HG03571 (cell line): ENCODE data around the gene SORCS2.

ENCODE experiments used
- ATAC-seq: cut with Tn5 transposase; IDR thresholded peaks from one replicate; pipeline ENCODE4 v1.9.1; 2021; ENCODE audit not compliant: unreplicated experiment

Gene SORCS2

DNA sequence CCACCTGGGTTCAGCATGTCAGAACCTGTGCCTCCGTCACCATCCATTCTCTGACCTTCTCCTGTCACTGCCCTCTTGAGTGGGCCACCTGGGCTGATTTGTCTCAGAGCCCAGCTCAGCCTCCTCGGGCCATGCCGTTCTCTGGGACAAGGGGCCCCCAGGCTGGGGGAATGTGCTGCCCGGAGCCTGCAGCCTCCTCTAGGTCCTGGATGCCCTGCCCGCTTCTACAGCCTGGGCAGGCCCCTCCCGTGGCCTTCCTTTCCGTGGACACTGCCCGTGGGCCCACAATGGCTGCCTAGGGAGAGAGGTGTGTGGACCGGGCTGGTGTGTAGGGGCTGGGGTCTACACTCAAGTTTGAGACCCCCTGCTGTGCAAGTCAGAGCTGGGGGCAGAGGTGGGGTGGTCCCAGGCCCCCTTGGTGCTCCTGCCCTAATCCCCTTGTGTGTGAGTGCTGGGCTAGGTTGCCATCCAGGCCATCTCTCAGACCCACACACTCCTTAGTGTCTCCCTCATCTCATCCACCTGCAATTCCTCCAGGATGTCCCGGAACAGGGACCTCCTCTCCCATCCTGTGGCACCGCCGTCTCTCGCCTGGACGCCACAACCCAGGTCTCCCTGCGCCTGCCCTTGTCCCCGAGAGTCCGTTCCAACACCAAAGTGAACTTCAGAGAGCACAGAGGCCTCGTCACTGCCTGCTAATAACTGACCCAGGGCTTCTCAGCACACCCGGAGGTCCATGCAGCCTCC, 230.0 kb downstream of the SORCS2 start:
- no peak for ATAC-seq

DNA sequence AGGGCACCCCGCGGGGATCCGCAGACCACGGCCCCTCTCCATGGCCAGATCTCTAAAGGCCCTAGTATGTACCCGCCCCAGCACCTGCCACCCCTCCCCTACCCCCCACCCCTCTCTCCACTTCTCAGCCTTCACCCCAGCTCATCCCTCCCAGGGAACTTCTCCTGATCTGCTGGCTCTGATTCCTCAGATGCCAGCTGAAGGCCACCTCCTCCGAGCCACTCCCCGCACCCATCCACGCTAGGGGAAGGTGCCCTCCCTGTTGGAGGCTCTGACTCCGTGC, 230.5 kb downstream of the SORCS2 start:
- no peak for ATAC-seq

DNA sequence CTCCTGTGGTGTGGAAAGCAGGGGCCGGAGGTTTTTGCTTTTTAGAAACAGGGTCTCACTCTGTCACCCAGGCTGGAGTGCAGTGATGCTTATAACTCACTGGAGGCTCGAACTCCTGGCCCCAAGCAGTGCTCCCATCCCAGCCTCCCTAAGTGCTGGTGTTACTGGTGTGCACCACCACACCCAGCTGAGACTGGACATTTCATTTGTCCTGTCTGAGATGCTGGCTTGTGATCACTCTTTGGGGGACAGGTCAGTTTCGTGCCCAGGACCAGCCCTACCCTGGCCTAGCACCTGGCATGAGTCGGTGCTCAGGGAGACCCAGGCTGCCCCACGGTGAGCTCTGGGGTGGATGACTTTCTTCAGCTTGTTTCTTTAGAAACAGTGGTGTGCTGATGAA, 231.1 kb downstream of the SORCS2 start:
- no peak for ATAC-seq

DNA sequence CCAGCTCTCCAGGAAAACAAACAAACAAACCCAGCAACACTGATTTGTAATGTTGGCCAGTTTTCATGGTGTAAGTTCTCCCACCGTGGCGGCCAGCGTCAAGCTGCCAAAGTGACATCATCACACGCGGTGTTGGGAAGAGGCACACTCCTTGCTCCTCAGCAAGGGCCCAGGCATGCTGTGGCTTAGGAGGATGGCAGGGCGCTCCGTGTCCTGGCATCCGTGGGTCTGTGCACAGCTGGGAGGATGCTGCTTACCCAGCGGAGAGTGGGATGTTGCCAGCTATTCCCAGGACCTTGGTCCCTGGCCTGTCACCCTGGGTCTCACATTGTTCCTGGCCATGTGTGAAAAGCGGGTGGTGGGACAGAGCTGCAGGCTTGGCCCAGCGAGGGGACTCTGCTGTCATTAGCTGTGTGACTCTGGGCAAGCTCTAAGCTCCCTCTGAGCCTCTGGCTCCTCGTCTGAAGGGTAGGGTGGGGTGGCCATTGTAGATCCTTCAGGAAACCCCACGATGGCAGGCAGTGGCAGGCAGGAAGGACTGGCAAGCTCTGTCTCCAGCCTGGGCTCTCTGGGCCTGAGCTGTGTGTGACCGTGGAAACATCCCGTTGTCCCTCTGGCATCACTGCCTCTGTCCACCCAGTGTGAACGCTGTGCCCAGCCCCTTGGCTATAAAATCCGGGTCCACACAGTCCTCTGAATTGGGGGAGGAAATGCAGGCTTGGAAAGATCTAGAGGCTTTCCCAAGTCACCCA, 231.6 kb downstream of the SORCS2 start:
- no peak for ATAC-seq

DNA sequence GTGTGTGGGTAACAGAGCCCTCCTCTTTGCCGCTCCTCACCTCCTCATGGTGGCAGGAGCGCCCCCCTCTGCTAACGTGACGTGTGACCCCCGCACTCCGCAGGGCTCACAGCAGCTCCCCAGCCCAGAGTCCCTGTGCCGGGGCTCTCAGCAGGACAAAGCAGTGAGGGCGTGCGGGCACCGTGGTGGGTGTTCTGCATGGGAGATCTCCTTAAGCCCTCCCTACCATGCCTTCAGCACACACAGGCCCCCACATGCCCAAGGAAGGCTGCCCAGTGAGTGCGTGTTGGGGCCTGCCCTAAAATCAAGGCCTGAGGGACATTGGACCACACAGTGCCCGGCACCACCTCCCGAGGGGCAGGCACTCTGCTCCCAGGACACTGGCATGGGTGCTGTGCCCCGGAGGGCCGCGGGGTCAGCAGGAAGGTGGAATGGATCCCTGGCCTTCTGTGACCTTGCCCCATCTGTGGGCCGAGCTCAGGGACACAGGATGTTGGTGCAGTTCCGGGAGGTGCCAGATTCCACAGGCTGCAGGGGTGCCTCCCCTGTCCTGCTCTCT, 232.3 kb downstream of the SORCS2 start:
- ATAC-seq, result no peak

DNA sequence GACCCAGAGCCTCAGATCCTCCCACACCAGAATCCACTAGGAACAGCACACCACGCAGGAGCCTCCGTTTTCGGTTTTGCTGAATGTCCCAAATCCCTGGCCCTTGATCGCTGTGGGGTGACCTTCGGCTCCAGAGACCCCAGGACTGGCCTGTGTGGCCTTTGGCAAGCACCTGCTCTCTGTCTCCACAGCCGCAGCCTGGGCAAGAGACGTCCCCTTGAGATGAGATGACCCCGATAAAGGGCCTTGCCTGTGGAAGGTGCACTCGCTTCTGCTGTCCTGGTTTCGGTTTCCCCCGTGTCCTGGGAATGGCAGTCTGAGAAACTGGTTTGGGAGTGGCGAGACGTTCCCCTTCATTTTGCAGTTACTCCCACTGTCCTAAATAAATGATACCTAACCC, 232.8 kb downstream of the SORCS2 start:
- ATAC-seq, result no peak

DNA sequence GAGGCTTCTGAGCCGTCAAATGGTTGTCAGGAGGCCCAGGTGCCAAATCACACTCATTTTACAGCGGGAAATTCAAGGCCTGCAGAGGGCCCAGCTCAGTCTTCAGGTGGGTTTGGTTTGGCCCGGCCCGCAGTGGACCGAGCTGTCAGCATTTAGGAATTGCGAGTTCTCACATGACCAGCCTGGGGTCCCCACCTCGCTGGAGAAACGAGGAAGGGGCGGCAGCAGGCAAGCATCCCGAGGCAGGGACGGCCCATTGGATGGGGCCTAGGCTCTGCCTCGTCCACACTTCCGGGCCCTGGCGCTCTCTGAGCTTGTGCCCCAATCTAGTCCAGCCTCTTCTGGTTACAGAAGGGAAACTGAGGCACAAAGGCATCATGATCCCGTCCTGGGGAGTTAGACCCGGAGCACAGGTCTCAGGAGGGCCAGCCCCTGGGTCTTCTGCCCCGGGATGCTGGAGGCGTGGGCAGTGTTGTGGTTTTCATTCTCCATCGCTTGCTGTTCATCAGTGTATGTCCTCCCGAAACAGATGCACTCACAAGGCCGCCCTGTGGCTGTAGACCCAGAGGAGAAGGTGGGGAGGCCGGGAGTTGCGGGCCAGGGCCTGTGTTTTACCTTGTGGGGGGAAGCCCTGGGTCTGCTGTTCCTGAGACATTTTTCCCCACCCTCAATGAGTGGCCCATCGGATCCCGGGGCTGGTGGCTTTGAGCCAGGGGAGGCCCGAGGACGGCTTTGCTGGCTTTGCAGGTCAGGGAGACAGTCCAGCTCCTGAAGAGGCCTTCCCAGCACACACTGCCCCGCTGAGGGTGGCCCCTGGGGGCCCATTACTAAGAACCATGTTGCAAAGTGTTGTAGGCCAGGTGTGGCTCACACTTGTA, 233.5 kb downstream of the SORCS2 start:
- no peak for ATAC-seq

DNA sequence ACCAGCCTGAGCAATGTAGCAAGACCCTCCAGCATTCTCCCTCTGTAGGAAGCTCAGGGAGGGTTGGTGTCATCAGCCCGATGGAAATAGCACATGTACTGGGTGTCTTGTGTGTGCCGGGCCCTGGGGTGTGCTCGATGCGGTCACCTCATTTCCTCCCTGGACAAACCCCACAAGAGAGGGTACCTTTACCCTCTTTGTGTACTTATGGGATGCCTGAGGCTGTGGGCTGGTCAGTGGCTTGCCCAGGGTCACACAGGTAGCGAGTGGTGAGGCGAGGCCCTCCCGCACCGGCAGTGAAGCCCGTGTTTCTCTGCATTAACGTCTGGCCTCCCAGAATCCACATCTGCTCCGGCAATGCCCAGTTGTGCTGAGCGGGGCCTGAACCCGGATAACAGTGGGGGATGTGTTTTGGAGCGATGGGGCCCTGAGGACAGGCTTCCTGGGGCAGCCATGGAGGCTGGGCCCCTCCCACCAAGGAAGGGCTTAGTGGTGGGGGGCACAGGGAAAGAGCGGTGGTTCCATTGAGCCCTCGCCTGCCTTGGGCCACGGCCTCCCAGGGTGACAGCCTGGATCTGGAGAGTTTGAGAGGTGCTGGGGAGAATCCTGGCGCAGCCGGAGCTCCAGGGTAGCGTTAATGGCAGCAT, 234.3 kb downstream of the SORCS2 start:
- ATAC-seq, result no peak

DNA sequence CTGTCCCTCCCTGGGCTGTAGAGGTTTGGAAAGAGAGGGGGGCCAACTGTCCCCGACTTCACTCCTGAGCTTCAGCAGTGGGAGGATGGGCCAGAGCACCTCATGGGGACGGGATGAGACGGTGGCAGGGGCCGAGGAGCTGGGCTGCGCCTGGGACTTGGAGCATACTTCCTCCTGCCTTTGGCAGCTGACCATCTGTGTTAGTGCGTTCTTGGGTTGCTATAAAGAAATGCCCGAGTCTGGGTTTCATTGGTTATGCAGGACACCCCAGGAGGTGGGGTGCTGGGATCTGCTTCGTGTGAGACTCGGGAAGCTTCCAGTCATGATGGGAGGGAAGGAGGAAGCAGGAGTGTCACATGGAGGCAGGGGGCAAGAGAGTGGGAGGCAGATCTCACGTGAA, 235.0 kb downstream of the SORCS2 start:
- ATAC-seq, result no peak

DNA sequence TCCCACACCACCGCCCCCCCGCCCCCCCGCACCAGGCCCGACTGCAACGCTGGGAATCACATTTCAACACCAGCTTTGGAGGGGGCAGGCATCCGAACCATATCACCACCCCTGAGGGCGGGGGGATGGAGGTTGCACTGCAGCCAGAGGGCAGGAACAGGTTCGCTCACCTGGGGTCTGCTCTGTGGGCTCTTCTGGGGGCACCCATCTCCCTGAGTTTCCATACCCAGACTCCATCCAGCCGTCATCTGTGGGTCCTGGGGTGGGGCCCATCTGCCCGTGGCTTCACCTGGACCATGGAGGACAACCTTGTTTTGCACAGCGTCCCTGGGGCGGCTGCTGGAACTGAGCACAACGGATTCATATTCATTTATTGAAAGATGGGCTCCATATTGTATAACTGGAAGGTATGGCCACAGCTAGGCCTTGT, 235.5 kb downstream of the SORCS2 start:
- ATAC-seq, result no peak

DNA sequence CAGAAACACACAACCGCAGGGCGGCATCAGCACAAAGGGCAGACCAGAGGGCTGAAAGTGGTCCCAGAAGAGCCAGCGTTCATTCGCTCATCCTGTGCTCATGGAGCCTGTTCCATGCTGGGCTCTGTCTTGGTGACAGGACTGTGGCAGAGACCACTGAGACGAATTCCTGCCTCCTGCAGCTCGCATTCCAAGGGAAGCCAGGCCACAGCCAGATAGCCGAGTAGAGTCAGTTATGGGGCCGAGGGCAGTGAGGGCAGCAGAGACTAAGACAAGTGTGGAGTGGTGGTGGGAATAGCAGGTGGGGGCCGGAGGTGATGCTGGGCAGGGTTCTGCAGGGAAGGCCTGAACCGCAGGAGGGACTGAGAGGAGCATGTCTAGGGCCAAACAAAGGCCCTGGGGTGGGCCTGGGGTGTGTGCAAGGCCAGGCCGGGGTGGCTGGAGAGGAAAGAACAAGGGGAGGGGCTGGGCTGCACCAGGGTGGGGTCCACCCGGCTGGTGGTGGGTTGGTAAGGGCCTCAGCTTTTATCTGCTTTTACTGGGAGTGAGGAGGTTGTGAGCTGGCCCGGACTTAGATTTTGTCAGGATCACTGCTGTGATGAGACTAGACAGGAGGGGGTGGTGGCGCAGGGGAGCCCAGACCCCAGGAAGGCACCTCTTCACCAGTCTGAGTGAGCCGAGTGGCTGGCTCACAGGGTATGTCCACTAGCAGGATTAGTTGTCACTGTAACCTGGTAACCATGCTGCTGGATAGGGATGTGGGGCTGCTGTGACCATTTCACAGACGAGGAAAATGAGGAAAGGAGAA, 236.1 kb downstream of the SORCS2 start:
- no peak for ATAC-seq

DNA sequence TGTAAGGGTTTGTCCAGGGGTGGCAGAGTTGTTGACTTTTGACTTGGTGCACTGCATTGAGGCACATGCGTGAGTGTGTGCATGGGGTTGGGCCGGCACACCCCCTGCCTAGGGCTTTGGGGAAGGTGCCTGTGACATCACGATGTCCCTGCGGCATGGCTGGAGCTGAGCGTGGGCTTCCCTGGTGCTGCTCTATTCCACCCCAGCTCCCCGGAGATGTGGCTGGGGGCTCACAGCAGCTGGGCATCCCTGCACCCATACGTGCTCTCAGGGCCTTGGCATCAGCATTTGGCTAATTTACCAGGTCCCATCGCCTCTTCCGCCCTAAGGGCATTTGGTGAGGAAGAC, 236.7 kb downstream of the SORCS2 start:
- ATAC-seq, result no peak

DNA sequence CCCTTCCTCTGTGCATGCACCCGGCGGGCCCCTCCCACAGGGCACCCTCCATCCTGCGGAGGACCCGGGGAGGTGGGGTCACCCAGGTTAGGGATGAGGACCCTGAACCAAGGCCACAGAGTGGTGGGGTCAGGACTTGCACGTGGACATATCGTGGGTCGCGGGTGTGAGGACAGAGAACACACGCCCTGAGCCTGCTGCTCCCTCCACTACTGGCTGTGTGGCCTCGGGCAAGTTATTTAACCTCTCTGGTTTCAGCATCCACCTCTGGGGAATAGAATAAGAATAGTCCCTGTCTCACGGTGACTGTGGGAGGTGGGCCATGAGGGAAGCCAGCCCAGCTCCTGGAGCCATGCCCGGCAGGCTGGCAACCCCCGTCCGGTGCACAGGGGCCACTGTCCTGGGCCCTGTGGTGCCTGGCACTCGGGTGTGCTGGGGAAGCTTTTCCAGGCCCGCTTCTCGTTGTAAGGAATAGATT, 237.3 kb downstream of the SORCS2 start:
- ATAC-seq, result no peak

DNA sequence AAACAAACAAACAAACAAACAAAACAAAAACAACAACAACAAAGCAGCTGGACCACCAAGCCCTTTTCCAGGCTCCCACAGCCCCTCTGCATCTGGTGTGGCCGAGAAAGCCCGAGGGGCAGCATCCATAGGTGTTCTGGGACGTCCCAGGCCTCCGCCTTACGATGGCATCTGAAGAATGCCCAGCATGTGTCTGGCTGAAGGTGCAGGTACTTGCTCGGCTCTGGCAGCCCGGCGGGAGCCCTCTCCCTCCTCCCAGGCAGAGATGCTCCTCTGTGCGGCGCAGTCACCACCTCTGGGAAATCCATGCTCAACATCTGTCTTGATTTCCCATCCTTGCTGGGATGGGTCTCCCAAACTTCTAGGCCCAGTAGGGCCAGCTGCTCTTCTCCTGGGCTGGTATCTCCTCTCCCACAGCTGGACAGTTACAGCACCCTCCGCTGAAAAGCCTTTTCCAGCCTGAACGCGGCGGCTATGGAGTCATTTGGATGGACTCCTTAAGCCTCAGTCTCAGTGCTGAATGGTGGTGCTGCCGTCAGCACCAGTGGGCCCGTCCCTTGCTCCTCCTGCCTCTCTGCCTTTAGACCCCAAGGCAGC, 238.1 kb downstream of the SORCS2 start:
- no peak for ATAC-seq

DNA sequence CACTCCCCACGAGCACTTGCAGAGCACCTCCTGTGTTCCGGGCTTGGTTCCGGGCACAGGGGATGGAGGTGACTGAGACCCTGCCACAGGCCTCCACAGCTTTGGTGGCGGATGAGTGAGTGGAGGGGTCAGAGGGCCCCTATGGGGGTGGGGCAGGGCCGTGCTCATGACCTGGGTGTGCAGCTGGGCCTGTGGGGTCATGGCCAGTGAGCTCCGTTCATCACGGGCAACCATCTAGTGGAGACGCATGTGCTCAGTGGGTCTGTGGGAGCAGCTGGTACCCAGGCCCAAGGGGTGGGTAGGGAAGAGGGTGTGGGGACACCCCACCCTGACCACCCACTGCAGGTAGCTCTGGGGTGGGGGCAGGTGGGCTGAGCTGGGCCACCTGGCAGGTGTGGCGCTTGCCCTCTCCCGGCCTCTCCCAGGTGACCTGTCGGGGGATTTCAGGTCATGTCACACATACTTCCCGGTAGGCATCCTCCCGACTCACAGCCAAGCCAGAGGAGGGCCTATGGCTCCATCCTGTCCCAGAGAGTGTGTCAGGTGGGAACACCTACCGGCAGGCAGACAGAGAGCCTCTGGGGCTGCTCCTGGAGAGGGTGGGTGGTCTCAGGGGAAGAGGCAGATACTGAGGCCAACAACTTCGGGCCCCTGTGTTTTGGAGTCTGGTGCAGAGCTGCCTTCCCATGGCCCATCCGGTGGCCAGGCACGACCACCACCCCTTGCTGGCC, 238.8 kb downstream of the SORCS2 start:
- ATAC-seq, result no peak

DNA sequence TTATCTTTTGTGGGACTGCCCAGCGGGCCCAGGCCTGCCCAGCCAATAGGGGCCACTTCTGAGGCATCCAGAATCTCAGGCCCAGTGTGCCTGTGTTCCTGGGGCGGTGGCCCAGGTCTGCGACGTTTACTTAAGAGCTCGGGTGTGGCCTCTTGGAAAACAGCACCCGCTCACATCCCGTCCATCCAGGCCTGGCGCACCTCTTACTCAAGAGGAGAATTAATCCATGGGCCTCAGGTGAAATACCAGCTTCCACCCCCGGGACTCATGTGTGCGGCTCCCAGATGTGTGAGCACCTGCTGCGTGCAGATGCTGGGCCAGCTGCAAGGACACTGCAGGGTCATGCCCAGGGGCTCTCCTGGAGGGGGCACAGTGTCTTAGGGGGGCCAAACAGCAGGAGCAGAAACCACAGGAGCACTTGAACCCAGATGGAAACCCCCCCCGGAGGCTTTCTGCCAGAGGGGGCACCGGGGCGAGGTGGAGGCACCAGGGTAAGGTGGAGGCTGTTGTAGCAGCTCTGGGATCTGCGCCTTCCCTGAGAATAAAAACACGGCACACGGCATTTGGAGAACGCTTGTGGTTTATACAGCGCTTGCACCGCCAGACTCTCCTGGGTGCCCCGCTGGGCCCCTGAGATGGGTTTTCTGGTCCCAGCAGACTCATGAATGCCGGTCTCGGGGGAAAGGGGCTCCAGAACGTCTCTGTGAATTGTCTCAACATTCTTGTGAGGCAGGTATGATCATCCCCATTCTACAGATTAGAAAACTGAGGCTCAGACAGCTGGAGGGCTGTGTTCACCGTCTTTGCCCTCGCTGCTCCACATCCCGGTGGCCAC, 239.6 kb downstream of the SORCS2 start:
- ATAC-seq, result no peak

DNA sequence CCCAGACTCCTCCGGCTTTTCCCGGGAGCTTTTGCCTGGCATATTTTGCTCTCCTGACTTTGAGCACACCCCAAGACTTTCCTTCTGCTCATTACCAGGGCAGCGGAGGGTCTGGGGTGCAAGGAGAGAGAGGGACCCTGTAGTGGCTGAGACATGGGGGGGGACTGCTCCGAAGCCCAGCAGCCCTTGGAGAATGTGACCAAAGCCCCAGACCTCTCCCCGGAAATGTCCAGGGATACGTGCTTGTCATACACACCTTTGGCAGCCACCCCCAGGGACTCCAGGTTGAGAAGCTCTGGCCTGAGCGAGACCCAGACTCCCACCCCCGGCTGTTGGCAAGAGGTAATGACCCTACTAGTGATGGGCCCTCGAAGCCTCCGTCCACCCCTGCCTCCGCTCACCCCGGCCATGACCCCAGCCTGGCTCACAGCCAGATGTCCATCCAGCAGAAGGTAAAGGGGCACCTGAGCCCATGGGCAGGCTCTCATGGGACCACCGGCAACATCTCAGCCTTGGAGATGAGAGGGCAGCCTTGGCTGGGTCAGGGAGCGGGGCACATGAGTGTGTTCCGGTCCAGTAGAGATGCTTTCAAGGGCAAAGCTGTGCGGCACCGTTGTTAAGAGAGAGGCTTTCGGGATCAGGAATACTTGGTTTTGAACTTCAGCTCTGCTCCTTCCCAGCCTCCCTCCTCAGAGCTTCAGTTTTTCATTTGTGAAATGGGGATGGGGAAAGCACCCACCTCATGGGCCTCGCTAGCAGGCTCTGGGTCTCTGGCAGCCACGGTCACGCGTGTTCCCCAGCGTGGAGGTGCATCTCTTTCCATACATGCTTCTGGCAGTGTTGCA, 240.4 kb downstream of the SORCS2 start:
- no peak for ATAC-seq
